ENCODE measurements around the gene C1orf87.

Gene C1orf87

DNA sequence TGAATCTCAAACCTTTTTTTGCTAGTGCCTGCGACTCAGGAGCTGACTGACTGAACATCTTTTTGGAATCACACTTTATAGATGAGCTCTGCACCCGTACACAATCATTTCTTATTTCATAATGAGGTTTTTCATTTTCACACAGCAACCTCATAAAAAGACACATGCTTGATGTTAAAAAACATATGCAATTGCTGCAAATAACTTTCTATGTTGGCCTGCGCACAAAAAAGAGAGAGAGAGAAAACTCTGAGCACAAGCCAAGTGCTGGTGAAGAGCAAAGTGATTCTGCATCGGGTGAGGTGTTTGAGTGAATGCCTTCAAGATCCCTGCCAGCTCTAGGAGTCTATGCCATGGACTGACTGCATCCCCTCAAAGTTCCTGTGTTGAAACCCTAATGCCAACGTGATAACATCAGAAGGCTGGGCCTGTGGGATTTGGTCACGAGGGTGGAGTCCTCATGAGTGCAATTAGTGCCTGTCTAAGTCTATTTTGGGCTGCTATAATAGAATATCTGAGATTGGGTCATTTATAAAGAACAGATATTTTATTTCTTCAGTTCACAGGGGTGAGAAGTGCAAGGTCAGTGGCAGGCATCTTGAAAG is 36.6 kb downstream of the C1orf87 start:
- H3K9ac ChIP-seq (ENCODE audit: low read depth, low read length, poor library complexity), result no peak overlapping the region
- H3K27me3 ChIP-seq (ENCODE audit: control insufficient read depth in 3 of 3, insufficient read depth in 3 of 3, low read depth in 1 of 3, low read length in 3 of 3), result no peaks in the 10 kb centered on the region
- H2BK5ac ChIP-seq (ENCODE audit: low read length), result no peak overlapping the region
- H4K91ac ChIP-seq (ENCODE audit: low read depth, low read length, poor library complexity), result no peak overlapping the region
- no peak overlapping the region for H4K8ac ChIP-seq (ENCODE audit: low read depth, low read length)
- no peak overlapping the region for H3K27ac ChIP-seq (replicated peaks; ENCODE audit: low read length)
- H2AK5ac ChIP-seq (ENCODE audit: low read depth, low read length), result no peak overlapping the region
- H3K4me2 ChIP-seq (ENCODE audit: insufficient read depth, low read length, poor library complexity, severe bottlenecking), result no peak overlapping the region
- no peak overlapping the region for H2BK15ac ChIP-seq (ENCODE audit: low read length)
- H2BK120ac ChIP-seq (ENCODE audit: low read depth, low read length), result no peak overlapping the region
- H3K23ac ChIP-seq (ENCODE audit: low read depth, low read length, poor library complexity), result no peak overlapping the region
- no peak overlapping the region for H2BK12ac ChIP-seq (ENCODE audit: low read length)
- no CpG with 5 or more reads among the region's 6 CpGs for WGBS, 2 donors (ENCODE audit: extremely low coverage in 2 of 2, insufficient read length in 2 of 2, insufficient replicate concordance in 1 of 2)
- H3K79me1 ChIP-seq (ENCODE audit: low read depth, low read length), result no peaks in the 10 kb centered on the region
- no peak for DNase-seq (ENCODE audit: low spot score)
- peaks cover 0 to 5% of the 10 kb centered on the region in 2 donors for H3K4me1 ChIP-seq (ENCODE audit: control insufficient read depth in 2 of 2, insufficient read depth in 1 of 2, low read depth in 1 of 2, low read length in 2 of 2)
- no peak overlapping the region for H3K18ac ChIP-seq (ENCODE audit: low read length)
- H3K9me3 ChIP-seq (replicated peaks in 1 of 2; ENCODE audit: control insufficient read depth in 2 of 2, insufficient read depth in 1 of 2, low read depth in 1 of 2, low read length in 2 of 2), result no peaks in the 10 kb centered on the region
- no peak overlapping the region for H3K4me3 ChIP-seq (ENCODE audit: low read length in 2 of 2)
- no peak overlapping the region for H2AFZ ChIP-seq (ENCODE audit: low read length)
- H3K4ac ChIP-seq (ENCODE audit: low read length), result no peak overlapping the region
- H3K14ac ChIP-seq (ENCODE audit: low read length), result no peak overlapping the region
- no peaks in the 10 kb centered on the region for H3K36me3 ChIP-seq (replicated peaks in 1 of 2; ENCODE audit: control insufficient read depth in 2 of 2, insufficient read depth in 2 of 2, low read length in 2 of 2)

DNA sequence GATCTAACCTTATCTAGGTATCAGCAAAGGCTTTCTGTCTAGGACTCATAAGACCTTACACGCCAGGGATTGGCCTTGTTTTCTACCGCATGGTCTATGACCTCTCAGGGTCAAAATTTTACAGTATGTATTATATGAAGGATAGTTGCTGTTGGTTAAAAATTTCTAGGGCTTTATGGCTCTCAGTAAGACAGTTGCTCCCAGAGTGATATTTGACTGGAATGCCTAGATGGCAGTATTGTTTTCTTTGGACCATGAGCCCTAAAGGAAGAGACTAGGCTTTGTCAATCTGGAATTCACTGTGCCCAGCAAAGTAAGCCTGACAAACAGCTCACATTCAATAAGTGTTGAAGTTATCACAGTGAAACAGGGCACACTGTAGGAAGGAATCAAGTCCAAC is 37.6 kb downstream of the C1orf87 start:
- no peak for DNase-seq (ENCODE audit: low spot score)
- Histone ChIP-seq H3K14ac (ENCODE audit: low read length) (no peak overlapping the region), H3K4me2 (ENCODE audit: insufficient read depth, low read length, poor library complexity, severe bottlenecking) (no peak overlapping the region), H3K4ac (ENCODE audit: low read length) (no peak overlapping the region), H2AFZ (ENCODE audit: low read length) (no peak overlapping the region), H2BK120ac (ENCODE audit: low read depth, low read length) (no peak overlapping the region), H3K36me3 (replicated peaks in 1 of 2; ENCODE audit: control insufficient read depth in 2 of 2, insufficient read depth in 2 of 2, low read length in 2 of 2) (no peaks in the 10 kb centered on the region), H2BK12ac (ENCODE audit: low read length) (no peak overlapping the region), H4K8ac (ENCODE audit: low read depth, low read length) (no peak overlapping the region), H4K91ac (ENCODE audit: low read depth, low read length, poor library complexity) (no peak overlapping the region), H3K4me3 (ENCODE audit: low read length in 2 of 2) (no peak overlapping the region), H3K23ac (ENCODE audit: low read depth, low read length, poor library complexity) (no peak overlapping the region), H3K9me3 (replicated peaks in 1 of 2; ENCODE audit: control insufficient read depth in 2 of 2, insufficient read depth in 1 of 2, low read depth in 1 of 2, low read length in 2 of 2) (no peaks in the 10 kb centered on the region), H2BK15ac (ENCODE audit: low read length) (no peak overlapping the region), H3K27ac (replicated peaks; ENCODE audit: low read length) (no peak overlapping the region), H3K79me1 (ENCODE audit: low read depth, low read length) (no peaks in the 10 kb centered on the region), H3K4me1 (ENCODE audit: control insufficient read depth in 2 of 2, insufficient read depth in 1 of 2, low read depth in 1 of 2, low read length in 2 of 2) (peaks cover 0 to 3% of the 10 kb centered on the region in 2 donors), H3K18ac (ENCODE audit: low read length) (no peak overlapping the region), H2AK5ac (ENCODE audit: low read depth, low read length) (no peak overlapping the region), H3K9ac (ENCODE audit: low read depth, low read length, poor library complexity) (no peak overlapping the region), H3K27me3 (ENCODE audit: control insufficient read depth in 3 of 3, insufficient read depth in 3 of 3, low read depth in 1 of 3, low read length in 3 of 3) (peaks cover 0 to 2% (median 0%) of the 10 kb centered on the region in 3 experiments), H2BK5ac (ENCODE audit: low read length) (no peak overlapping the region)
- no CpG with 5 or more reads among the region's 2 CpGs for WGBS, 2 donors (ENCODE audit: extremely low coverage in 2 of 2, insufficient read length in 2 of 2, insufficient replicate concordance in 1 of 2)

DNA sequence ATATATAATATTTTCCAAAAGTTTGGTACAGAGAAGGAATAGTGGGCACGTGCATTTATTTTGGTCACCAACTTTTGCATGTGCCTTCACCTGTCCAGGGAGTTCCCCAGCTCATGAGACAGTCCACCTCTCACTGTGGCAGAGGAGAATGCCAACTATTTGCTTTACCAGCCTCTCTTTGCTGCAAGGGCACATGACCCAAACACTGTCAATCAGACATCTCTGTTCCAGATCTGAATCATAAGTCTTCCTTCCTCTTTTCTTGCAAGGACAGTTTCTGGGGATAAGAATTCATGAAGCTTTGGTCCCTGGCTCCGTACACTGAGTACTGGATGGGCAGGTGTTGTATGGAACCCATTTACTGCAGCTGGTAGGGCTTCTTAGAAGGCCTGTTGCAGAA is 38.6 kb downstream of the C1orf87 start:
- Histone ChIP-seq H3K23ac (ENCODE audit: low read depth, low read length, poor library complexity) (no peak overlapping the region), H3K4ac (ENCODE audit: low read length) (no peak overlapping the region), H3K27me3 (ENCODE audit: control insufficient read depth in 3 of 3, insufficient read depth in 3 of 3, low read depth in 1 of 3, low read length in 3 of 3) (peaks cover 0 to 2% (median 0%) of the 10 kb centered on the region in 3 experiments), H3K9ac (ENCODE audit: low read depth, low read length, poor library complexity) (no peak overlapping the region), H3K4me3 (ENCODE audit: low read length in 2 of 2) (no peak overlapping the region), H3K9me3 (replicated peaks in 1 of 2; ENCODE audit: control insufficient read depth in 2 of 2, insufficient read depth in 1 of 2, low read depth in 1 of 2, low read length in 2 of 2) (no peaks in the 10 kb centered on the region), H3K27ac (replicated peaks; ENCODE audit: low read length) (no peak overlapping the region), H3K4me1 (ENCODE audit: control insufficient read depth in 2 of 2, insufficient read depth in 1 of 2, low read depth in 1 of 2, low read length in 2 of 2) (peaks cover 0 to 3% of the 10 kb centered on the region in 2 donors), H3K4me2 (ENCODE audit: insufficient read depth, low read length, poor library complexity, severe bottlenecking) (no peak overlapping the region), H2BK12ac (ENCODE audit: low read length) (no peak overlapping the region), H2AFZ (ENCODE audit: low read length) (no peak overlapping the region), H3K79me1 (ENCODE audit: low read depth, low read length) (no peaks in the 10 kb centered on the region), H3K18ac (ENCODE audit: low read length) (no peak overlapping the region), H2BK5ac (ENCODE audit: low read length) (no peak overlapping the region), H2AK5ac (ENCODE audit: low read depth, low read length) (no peak overlapping the region), H2BK15ac (ENCODE audit: low read length) (no peak overlapping the region), H3K14ac (ENCODE audit: low read length) (no peak overlapping the region), H4K91ac (ENCODE audit: low read depth, low read length, poor library complexity) (no peak overlapping the region), H2BK120ac (ENCODE audit: low read depth, low read length) (no peak overlapping the region), H4K8ac (ENCODE audit: low read depth, low read length) (no peak overlapping the region), H3K36me3 (replicated peaks in 1 of 2; ENCODE audit: control insufficient read depth in 2 of 2, insufficient read depth in 2 of 2, low read length in 2 of 2) (no peaks in the 10 kb centered on the region)
- no CpG with 5 or more reads among the region's 2 CpGs for WGBS, 2 donors (ENCODE audit: extremely low coverage in 2 of 2, insufficient read length in 2 of 2, insufficient replicate concordance in 1 of 2)
- DNase-seq (ENCODE audit: low spot score), result no peak

- no peak overlapping the region for H2BK15ac ChIP-seq (ENCODE audit: low read length)
- no peaks in the 10 kb centered on the region for H3K9me3 ChIP-seq (replicated peaks in 1 of 2; ENCODE audit: control insufficient read depth in 2 of 2, insufficient read depth in 1 of 2, low read depth in 1 of 2, low read length in 2 of 2)
- H2BK12ac ChIP-seq (ENCODE audit: low read length), result no peak overlapping the region
- no peak overlapping the region for H3K14ac ChIP-seq (ENCODE audit: low read length)
- no peak overlapping the region for H3K4me3 ChIP-seq (ENCODE audit: low read length in 2 of 2)
- H3K4me2 ChIP-seq (ENCODE audit: insufficient read depth, low read length, poor library complexity, severe bottlenecking), result no peak overlapping the region
- H3K27ac ChIP-seq (replicated peaks; ENCODE audit: low read length), result no peak overlapping the region
- no peak overlapping the region for H3K4ac ChIP-seq (ENCODE audit: low read length)
- H3K36me3 ChIP-seq (replicated peaks in 1 of 2; ENCODE audit: control insufficient read depth in 2 of 2, insufficient read depth in 2 of 2, low read length in 2 of 2), result no peaks in the 10 kb centered on the region
- no peak overlapping the region for H4K91ac ChIP-seq (ENCODE audit: low read depth, low read length, poor library complexity)
- H3K27me3 ChIP-seq (ENCODE audit: control insufficient read depth in 3 of 3, insufficient read depth in 3 of 3, low read depth in 1 of 3, low read length in 3 of 3), result peaks cover 0 to 2% (median 0%) of the 10 kb centered on the region in 3 experiments
- H3K9ac ChIP-seq (ENCODE audit: low read depth, low read length, poor library complexity), result no peak overlapping the region
- no peak overlapping the region for H3K18ac ChIP-seq (ENCODE audit: low read length)
- no peak overlapping the region for H2BK120ac ChIP-seq (ENCODE audit: low read depth, low read length)
- peaks cover 0 to 3% of the 10 kb centered on the region in 2 donors for H3K4me1 ChIP-seq (ENCODE audit: control insufficient read depth in 2 of 2, insufficient read depth in 1 of 2, low read depth in 1 of 2, low read length in 2 of 2)
- no peak overlapping the region for H4K8ac ChIP-seq (ENCODE audit: low read depth, low read length)
- H2AK5ac ChIP-seq (ENCODE audit: low read depth, low read length), result no peak overlapping the region
- no peak overlapping the region for H3K23ac ChIP-seq (ENCODE audit: low read depth, low read length, poor library complexity)
- no peak overlapping the region for H2AFZ ChIP-seq (ENCODE audit: low read length)
- H3K79me1 ChIP-seq (ENCODE audit: low read depth, low read length), result no peaks in the 10 kb centered on the region
- DNase-seq (ENCODE audit: low spot score), result no peak
- no peak overlapping the region for H2BK5ac ChIP-seq (ENCODE audit: low read length)
- no CpG with 5 or more reads among the region's 1 CpG for WGBS, 2 donors (ENCODE audit: extremely low coverage in 2 of 2, insufficient read length in 2 of 2, insufficient replicate concordance in 1 of 2)
Observed at GRCh38 chr1:60033066-60033465, 40.5 kb downstream of the C1orf87 start.

Data from neuronal stem cell (in vitro differentiated cells).